Keratinocyte (primary cell): ENCODE data around the gene FCHO2.

Experiments used
- EZH2 ChIP-seq: IDR thresholded peaks from one replicate; pipeline ENCODE4 v1.6.1; 2012; ENCODE audit warnings: inconsistent platforms, mild to moderate bottlenecking, low read length, moderate library complexity
- TF ChIP-seq, protein P1 (sequence below), 3 experiments: IDR thresholded peaks in 1 of 3; conservative IDR thresholded peaks in 1 of 3; optimal IDR thresholded peaks in 1 of 3; 2 replicates in 2 of 3; 3 replicates in 1 of 3; pipeline versions ENCODE3 to v1.5.1; 2011; ENCODE audit warnings: low read length in 3 of 3, mild to moderate bottlenecking in 3 of 3, moderate library complexity in 2 of 3, control low read depth in 1 of 3, inconsistent platforms in 1 of 3; ENCODE audit not compliant: insufficient read depth in 2 of 3; ENCODE audit errors: extremely low read depth in 1 of 3

DNA sequence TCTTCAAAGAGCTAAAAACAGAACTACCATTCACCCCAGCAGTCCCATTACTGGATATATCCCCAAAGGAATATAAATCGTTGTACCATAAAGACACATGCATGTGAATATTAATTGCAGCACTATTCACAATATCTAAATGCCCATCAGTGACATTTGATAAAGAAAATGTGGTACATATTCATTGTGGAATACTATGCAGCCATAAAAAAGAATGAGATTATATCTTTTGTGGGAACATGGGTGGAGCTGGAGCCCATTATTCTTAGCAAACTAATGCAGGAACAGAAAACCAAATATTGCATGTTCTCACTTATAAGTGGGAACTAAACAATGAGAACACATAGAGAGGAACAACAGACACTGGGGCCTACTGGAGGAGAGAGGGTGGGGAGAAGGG, 38.7 kb downstream of the FCHO2 start:
- TF ChIP-seq, protein P1, sequence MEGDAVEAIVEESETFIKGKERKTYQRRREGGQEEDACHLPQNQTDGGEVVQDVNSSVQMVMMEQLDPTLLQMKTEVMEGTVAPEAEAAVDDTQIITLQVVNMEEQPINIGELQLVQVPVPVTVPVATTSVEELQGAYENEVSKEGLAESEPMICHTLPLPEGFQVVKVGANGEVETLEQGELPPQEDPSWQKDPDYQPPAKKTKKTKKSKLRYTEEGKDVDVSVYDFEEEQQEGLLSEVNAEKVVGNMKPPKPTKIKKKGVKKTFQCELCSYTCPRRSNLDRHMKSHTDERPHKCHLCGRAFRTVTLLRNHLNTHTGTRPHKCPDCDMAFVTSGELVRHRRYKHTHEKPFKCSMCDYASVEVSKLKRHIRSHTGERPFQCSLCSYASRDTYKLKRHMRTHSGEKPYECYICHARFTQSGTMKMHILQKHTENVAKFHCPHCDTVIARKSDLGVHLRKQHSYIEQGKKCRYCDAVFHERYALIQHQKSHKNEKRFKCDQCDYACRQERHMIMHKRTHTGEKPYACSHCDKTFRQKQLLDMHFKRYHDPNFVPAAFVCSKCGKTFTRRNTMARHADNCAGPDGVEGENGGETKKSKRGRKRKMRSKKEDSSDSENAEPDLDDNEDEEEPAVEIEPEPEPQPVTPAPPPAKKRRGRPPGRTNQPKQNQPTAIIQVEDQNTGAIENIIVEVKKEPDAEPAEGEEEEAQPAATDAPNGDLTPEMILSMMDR (optimal IDR thresholded peaks at IDR 0.05 in 1 of 3, IDR thresholded peaks at IDR 0.05 in 1 of 3, conservative IDR thresholded peaks at IDR 0.05 in 1 of 3; ENCODE audit: extremely low read depth in 1 of 3, insufficient read depth in 2 of 3, low read length in 3 of 3), result no peak
- no peak for TF ChIP-seq EZH2
